Measurements from ENCODE around the gene CYB5RL. TPM values are rescaled to one million over a fixed set of nuclear protein-coding genes. Genes with fewer than 3 reads are reported as not detected.

Gene CYB5RL
- total and polyA plus RNA-seq, 2 donors (not counting 3 experiments of a cell fraction or from before 2014, with no cell fraction given): 5.8 to 8.6 TPM

- FAIRE-seq (no peak), DNase-seq (ENCODE audit: low read depth, low spot score) (no peak)
- no peaks in the 10 kb centered on the region for H3K79me2 ChIP-seq (ENCODE audit: control insufficient read depth, insufficient read depth, low read length)
- H3K36me3 ChIP-seq (ENCODE audit: control insufficient read depth in 2 of 2, extremely low read depth in 1 of 2, insufficient read depth in 2 of 2, low read length in 2 of 2): peaks cover 3 to 14% of the 10 kb centered on the region in 2 experiments
- H2AFZ ChIP-seq (ENCODE audit: low read depth, low read length): no peak overlapping the region
- no peak overlapping the region for H3K4me3 ChIP-seq (replicated peaks in 1 of 3; ENCODE audit: insufficient read depth in 1 of 3, low read depth in 1 of 3, low read length in 3 of 3)
- no peaks in the 10 kb centered on the region for H3K9me1 ChIP-seq (replicated peaks; ENCODE audit: control insufficient read depth, extremely low read depth, insufficient read depth, low read length)
- POLR2A ChIA-PET: no interaction called here
- CTCF ChIA-PET: interaction anchor here (1.1 to 3.3 kb wide), 3 partner anchors 8 to 114 kb away, joined by 3 to 8 read pairs (median 3); no protein-coding TSS in a partner anchor
- no peak for TF ChIP-seq EZH2 (IDR thresholded peaks at IDR 0.05; ENCODE audit: borderline replicate concordance, low read depth, low read length, severe bottlenecking)
- no peak for TF ChIP-seq POLR2AphosphoS5 (IDR thresholded peaks at IDR 0.05; ENCODE audit: insufficient read depth, low read depth, low read length)
- no peak for TF ChIP-seq JUN (IDR thresholded peaks at IDR 0.05; ENCODE audit: borderline replicate concordance, insufficient read depth, insufficient read length, low read depth)
- no peak for TF ChIP-seq POLR2A (IDR thresholded peaks at IDR 0.05; ENCODE audit: low read depth, low read length)
- TF ChIP-seq GATA2 (IDR thresholded peaks at IDR 0.05; ENCODE audit: insufficient read depth, insufficient read length, low read depth, low read length): no peak
- TF ChIP-seq CTCF (IDR thresholded peaks at IDR 0.05; ENCODE audit: extremely low read depth in 1 of 2, insufficient read depth in 1 of 2, low read depth in 1 of 2, low read length in 2 of 2): no peak
- no peak for TF ChIP-seq MAX (IDR thresholded peaks at IDR 0.05; ENCODE audit: insufficient read depth, insufficient read length)
- TF ChIP-seq FOS (IDR thresholded peaks at IDR 0.05; ENCODE audit: borderline replicate concordance, insufficient read depth, low read length): no peak
- TF ChIP-seq MYC (IDR thresholded peaks at IDR 0.05; ENCODE audit: low read depth, low read length): no peak
- no peaks in the 10 kb centered on the region for H4K20me1 ChIP-seq (replicated peaks; ENCODE audit: control insufficient read depth, extremely low read depth, insufficient read depth, low read length)
- no peak overlapping the region for H3K27ac ChIP-seq (ENCODE audit: insufficient read depth, low read depth, low read length)
- H3K4me1 ChIP-seq (ENCODE audit: control insufficient read depth, extremely low read depth, insufficient read depth, low read length): peaks cover 3% of the 10 kb centered on the region
- no TSS peak for BruUV-seq (replicated peaks)
- dilution Hi-C loops (cut with MboI; ENCODE audit: extremely low pct_ligation_motif_present, low sequenced_read_pairs) (no loop called here), intact Hi-C loops (cut with micrococcal nuclease) (no loop called here)
- no peak overlapping the region for H3K4me2 ChIP-seq (ENCODE audit: insufficient read depth, low read length)
- H3K9me3 ChIP-seq (replicated peaks; ENCODE audit: control insufficient read depth, insufficient read depth, low read length): no peaks in the 10 kb centered on the region
- no peaks in the 10 kb centered on the region for H3K27me3 ChIP-seq (ENCODE audit: control insufficient read depth in 2 of 2, insufficient read depth in 2 of 2, low read length in 2 of 2)
- no peak overlapping the region for H3K9ac ChIP-seq (replicated peaks; ENCODE audit: extremely low read depth, insufficient read depth, low read length)
Measured at GRCh38 chr1:54221867-54222484, 22.1 kb upstream of the CYB5RL start.

All from endothelial cell of umbilical vein (primary cell).